WTC11 (cell line): ENCODE results near the gene TUBA3D. TPM values are rescaled to one million over a fixed set of nuclear protein-coding genes. Genes with fewer than 3 reads are reported as not detected.

Source experiments
- microRNA-seq: library from miRNA; unstranded; fragments of <30 nt; microRNA quantifications from one replicate; pipeline ENCODE4 v1.2.0, GENCODE V29; 2022; ENCODE audit warnings: borderline number of aligned reads
- total RNA-seq: library from RNA; stranded (reverse); gene quantifications from 3 replicates; pipeline ENCODE4 v1.2.3, GENCODE V29; 2021

Gene TUBA3D
- total RNA-seq, 1 experiment from 2014 or later, result 0.28 TPM

Small RNA genes within 50 kb of the gene (microRNA-seq; reads per million reads assigned to microRNA genes)
- not detected for gene MIR4784

Other genes starting within 250 kb of the TUBA3D start
- 0.09 to 0.22 TPM (median 0.14 TPM) in 3 replicates for gene RAB6D, start 112.0 kb upstream of the TUBA3D start, total RNA-seq
- gene MZT2A, start 16.3 kb downstream of the TUBA3D start, total RNA-seq, result 162 to 179 TPM (median 167 TPM) in 3 replicates
- 11.7 to 16.7 TPM (median 12.6 TPM) in 3 replicates for gene CCDC74A, start 51.8 kb downstream of the TUBA3D start, total RNA-seq